Peyer's patch (tissue), 4 donors: ENCODE results near the gene PGK2.

Experiments used
- CTCF ChIP-seq, 6 experiments: fragments of 450-650 bp in 4 of 6; fragments of 200-600 bp in 2 of 6; sonication (generic) in 1 of 6; IDR thresholded peaks; one replicate each; pipeline ENCODE4 v1.5.1; 2017 to 2019; ENCODE audit warnings: antibody characterized with exemption in 6 of 6, mild to moderate bottlenecking in 3 of 6, moderate library complexity in 1 of 6
- POLR2A ChIP-seq, 2 donors: fragments of 450-650 bp; IDR thresholded peaks; one replicate each; pipeline ENCODE4 v1.5.1; 2017; ENCODE audit warnings: antibody characterized with exemption in 2 of 2, mild to moderate bottlenecking in 2 of 2, moderate library complexity in 2 of 2

DNA sequence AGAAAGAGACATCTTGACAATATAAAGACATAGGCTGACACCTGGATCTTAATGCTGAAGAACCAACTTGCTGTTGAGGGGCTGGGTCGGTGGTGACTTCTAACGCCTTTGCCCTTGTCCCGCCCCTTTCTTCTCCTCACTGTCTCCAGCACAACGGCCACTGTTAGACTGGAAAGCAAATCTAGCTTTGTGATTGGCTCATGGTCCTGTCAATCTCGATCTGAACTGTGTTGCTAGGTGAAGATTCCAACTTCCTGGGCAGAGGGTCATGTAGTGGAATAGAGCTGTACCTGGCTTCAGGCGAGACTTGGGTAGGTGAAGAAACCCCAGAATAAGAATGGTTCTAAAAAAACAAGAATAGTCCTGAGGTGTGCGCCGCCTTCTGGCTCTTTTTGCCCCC lies at the start of gene PGK2:
- TF ChIP-seq CTCF (IDR thresholded peaks at IDR 0.05): no peak
- TF ChIP-seq POLR2A (IDR thresholded peaks at IDR 0.05): no peak
